ENCODE results near the gene CGNL1.

DNA sequence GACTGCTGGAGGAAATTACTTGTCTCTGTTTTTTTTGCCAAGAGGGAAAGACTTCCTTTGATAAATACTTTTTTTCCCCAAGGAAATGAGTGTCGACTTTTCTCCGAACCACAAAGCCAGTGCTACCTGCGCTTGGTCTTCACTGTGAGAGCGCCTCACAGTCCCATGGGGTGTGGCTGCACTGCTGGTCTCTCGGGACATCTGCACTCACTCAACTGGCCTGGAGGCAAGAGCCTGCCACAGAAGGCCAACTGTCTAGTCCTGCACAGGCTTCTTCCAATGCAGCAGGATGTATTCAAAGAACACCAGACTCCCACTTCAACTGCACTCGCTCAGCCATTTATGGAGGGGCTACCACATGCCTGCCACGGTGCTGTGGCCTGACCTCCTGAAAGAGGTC, 40.6 kb upstream of the CGNL1 start:
- no peak for TF ChIP-seq POLR2A (IDR thresholded peaks at IDR 0.05)
- no peak for TF ChIP-seq EP300 (IDR thresholded peaks at IDR 0.05)

Measured in upper lobe of left lung (tissue), 4 donors.